ENCODE measurements around the gene CHCT1. TPM values are rescaled to one million over a fixed set of nuclear protein-coding genes. Genes with fewer than 3 reads are reported as not detected.

The CHCT1 gene
- total RNA-seq, 1 experiment from 2014 or later = not detected

DNA sequence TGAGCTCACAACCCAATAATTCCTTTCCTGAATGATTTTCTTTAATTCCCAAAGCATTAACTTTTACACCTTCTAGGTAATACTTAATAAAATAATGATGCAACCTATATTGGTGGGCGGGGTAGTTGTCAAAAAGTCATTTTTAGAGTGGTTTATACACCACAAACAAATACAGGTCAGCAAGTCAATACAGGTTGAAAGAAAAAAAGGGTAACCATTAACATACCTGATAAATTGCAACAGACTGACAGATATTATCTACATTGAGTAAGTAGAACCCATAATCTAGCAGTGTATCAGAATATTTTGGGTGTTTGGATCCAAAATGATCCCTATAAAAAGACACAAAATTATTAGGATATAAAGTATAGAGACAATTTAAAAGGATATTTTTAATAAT, 39.3 kb downstream of the CHCT1 start:
- H3K9me3 ChIP-seq (ENCODE audit: low read length) = no peaks in the 10 kb centered on the region
- H3K79me2 ChIP-seq (ENCODE audit: low read length) = peaks cover 3% of the 10 kb centered on the region; the same call in 1 of the 2 replicates
- no peak overlapping the region for H3K27ac ChIP-seq (ENCODE audit: low read length)
- no peaks in the 10 kb centered on the region for H3K27me3 ChIP-seq (ENCODE audit: low read length)
- no peak overlapping the region for H3K4me3 ChIP-seq (ENCODE audit: low read length)
- H3K4me2 ChIP-seq (ENCODE audit: low read depth, low read length, poor library complexity, severe bottlenecking) = no peak overlapping the region
- no peak overlapping the region for H2AFZ ChIP-seq (ENCODE audit: low read length)
- no peak for DNase-seq
- H3K9me2 ChIP-seq (replicated peaks; ENCODE audit: insufficient read depth, low read length) = no peaks in the 10 kb centered on the region
- H4K20me1 ChIP-seq (ENCODE audit: insufficient read depth, low read depth, low read length) = no peaks in the 10 kb centered on the region
- no peak overlapping the region for H3K9ac ChIP-seq (ENCODE audit: low read length)
- H3K4me1 ChIP-seq (ENCODE audit: low read length) = no peaks in the 10 kb centered on the region
- peaks cover 38% of the 10 kb centered on the region; the same call in 1 of the 2 replicates for H3K36me3 ChIP-seq (ENCODE audit: insufficient read depth, low read length)

- DNase-seq = no peak
Measured at GRCh38 chr17:60463157-60463835, 41.0 kb downstream of the CHCT1 start.

GRCh38 chr17:60464343-60464742, 42.1 kb downstream of the CHCT1 start:
- Histone ChIP-seq H3K27ac (ENCODE audit: low read length) (no peak overlapping the region), H3K79me2 (ENCODE audit: low read length) (peaks cover 7% of the 10 kb centered on the region; the same call in 1 of the 2 replicates), H3K4me2 (ENCODE audit: low read depth, low read length, poor library complexity, severe bottlenecking) (no peak overlapping the region), H3K4me1 (ENCODE audit: low read length) (peaks cover 2% of the 10 kb centered on the region; the same call in 1 of the 2 replicates), H3K9me3 (ENCODE audit: low read length) (no peaks in the 10 kb centered on the region), H3K36me3 (ENCODE audit: insufficient read depth, low read length) (peaks cover 32% of the 10 kb centered on the region; the same call in 1 of the 2 replicates), H4K20me1 (ENCODE audit: insufficient read depth, low read depth, low read length) (no peaks in the 10 kb centered on the region), H3K9ac (ENCODE audit: low read length) (no peak overlapping the region), H3K27me3 (ENCODE audit: low read length) (no peaks in the 10 kb centered on the region), H3K9me2 (replicated peaks; ENCODE audit: insufficient read depth, low read length) (no peaks in the 10 kb centered on the region), H3K4me3 (ENCODE audit: low read length) (no peak overlapping the region), H2AFZ (ENCODE audit: low read length) (no peak overlapping the region)
- DNase-seq = no peak

More at GRCh38 chr17:60463157-60463835, 41.0 kb downstream of the CHCT1 start:
- Histone ChIP-seq H2AFZ (ENCODE audit: low read length) (no peak overlapping the region), H3K36me3 (ENCODE audit: insufficient read depth, low read length) (peaks cover 38% of the 10 kb centered on the region; the same call in 1 of the 2 replicates), H3K9me2 (replicated peaks; ENCODE audit: insufficient read depth, low read length) (no peaks in the 10 kb centered on the region), H3K79me2 (ENCODE audit: low read length) (peaks cover 3% of the 10 kb centered on the region; the same call in 1 of the 2 replicates), H3K4me3 (ENCODE audit: low read length) (no peak overlapping the region), H3K9ac (ENCODE audit: low read length) (no peak overlapping the region), H3K27me3 (ENCODE audit: low read length) (no peaks in the 10 kb centered on the region), H3K9me3 (ENCODE audit: low read length) (no peaks in the 10 kb centered on the region), H3K27ac (ENCODE audit: low read length) (no peak overlapping the region), H3K4me1 (ENCODE audit: low read length) (peaks cover 1% of the 10 kb centered on the region; the same call in 1 of the 2 replicates), H3K4me2 (ENCODE audit: low read depth, low read length, poor library complexity, severe bottlenecking) (no peak overlapping the region), H4K20me1 (ENCODE audit: insufficient read depth, low read depth, low read length) (no peaks in the 10 kb centered on the region)

DNA sequence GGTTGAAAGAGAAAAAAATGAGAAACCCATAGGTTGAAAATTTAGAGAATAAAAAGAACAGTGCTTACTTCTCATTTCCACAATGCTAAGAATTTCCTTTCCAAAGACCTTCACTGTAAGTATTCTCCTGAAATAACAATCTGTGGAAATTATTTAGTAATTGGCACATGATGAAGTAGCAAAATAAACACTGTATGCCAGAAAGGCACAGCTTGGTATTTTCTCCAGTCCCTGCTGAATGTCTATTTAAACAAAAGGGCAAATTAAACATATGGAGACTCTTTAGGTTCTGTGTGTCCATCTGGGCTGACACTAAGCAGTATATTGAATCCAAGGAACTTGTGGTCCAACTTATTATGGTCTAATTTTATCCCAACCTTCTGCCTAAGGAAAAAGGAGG, 46.1 kb downstream of the CHCT1 start:
- no peaks in the 10 kb centered on the region for H3K9me2 ChIP-seq (replicated peaks; ENCODE audit: insufficient read depth, low read length)
- H3K27ac ChIP-seq (ENCODE audit: low read length) = 0 out of 2 replicates have a peak overlapping the region, but pooled peaks have one; percentile 8
- H3K36me3 ChIP-seq (ENCODE audit: insufficient read depth, low read length) = peaks cover 22% of the 10 kb centered on the region
- H3K4me3 ChIP-seq (ENCODE audit: low read length) = no peak overlapping the region
- no peak overlapping the region for H3K9ac ChIP-seq (ENCODE audit: low read length)
- H2AFZ ChIP-seq (ENCODE audit: low read length) = no peak overlapping the region
- H3K4me2 ChIP-seq (ENCODE audit: low read depth, low read length, poor library complexity, severe bottlenecking) = no peak overlapping the region
- H3K79me2 ChIP-seq (ENCODE audit: low read length) = peaks cover 6% of the 10 kb centered on the region; the same call in 1 of the 2 replicates
- H4K20me1 ChIP-seq (ENCODE audit: insufficient read depth, low read depth, low read length) = no peaks in the 10 kb centered on the region
- DNase-seq = no peak
- H3K9me3 ChIP-seq (ENCODE audit: low read length) = peaks cover 2% of the 10 kb centered on the region; the same call in 1 of the 2 replicates
- peaks cover 12% of the 10 kb centered on the region for H3K4me1 ChIP-seq (ENCODE audit: low read length)
- no peaks in the 10 kb centered on the region for H3K27me3 ChIP-seq (ENCODE audit: low read length)

DNA sequence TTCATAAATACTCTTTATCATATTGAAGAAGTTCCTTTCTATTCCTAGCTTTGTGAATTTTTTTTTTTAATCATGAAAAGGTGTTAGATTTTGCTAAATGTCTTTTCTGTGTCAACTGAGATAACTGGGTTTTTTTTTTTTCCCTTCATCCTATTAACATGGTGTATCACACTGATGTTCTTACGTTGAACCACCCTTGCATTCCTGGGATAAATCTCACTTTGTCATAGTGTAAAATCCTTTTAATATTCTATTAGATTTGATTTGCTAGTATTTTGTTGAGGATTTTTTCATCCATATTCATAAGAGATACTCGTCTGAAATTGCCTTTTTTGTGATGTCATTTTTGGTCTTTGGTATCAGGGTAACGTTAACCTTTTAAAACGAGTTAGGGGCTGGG, 49.2 kb downstream of the CHCT1 start:
- Histone ChIP-seq H3K27ac (ENCODE audit: low read length) (no peak overlapping the region), H3K36me3 (ENCODE audit: insufficient read depth, low read length) (peaks cover 18% of the 10 kb centered on the region), H4K20me1 (ENCODE audit: insufficient read depth, low read depth, low read length) (no peaks in the 10 kb centered on the region), H3K79me2 (ENCODE audit: low read length) (peaks cover 10% of the 10 kb centered on the region; the same call in 1 of the 2 replicates), H3K9me2 (replicated peaks; ENCODE audit: insufficient read depth, low read length) (no peaks in the 10 kb centered on the region), H3K27me3 (ENCODE audit: low read length) (no peaks in the 10 kb centered on the region), H3K4me3 (ENCODE audit: low read length) (no peak overlapping the region), H3K9ac (ENCODE audit: low read length) (no peak overlapping the region), H3K4me2 (ENCODE audit: low read depth, low read length, poor library complexity, severe bottlenecking) (no peak overlapping the region), H3K9me3 (ENCODE audit: low read length) (peaks cover 2% of the 10 kb centered on the region; the same call in 1 of the 2 replicates), H3K4me1 (ENCODE audit: low read length) (peaks cover 12% of the 10 kb centered on the region), H2AFZ (ENCODE audit: low read length) (no peak overlapping the region)
- DNase-seq = no peak

DNA sequence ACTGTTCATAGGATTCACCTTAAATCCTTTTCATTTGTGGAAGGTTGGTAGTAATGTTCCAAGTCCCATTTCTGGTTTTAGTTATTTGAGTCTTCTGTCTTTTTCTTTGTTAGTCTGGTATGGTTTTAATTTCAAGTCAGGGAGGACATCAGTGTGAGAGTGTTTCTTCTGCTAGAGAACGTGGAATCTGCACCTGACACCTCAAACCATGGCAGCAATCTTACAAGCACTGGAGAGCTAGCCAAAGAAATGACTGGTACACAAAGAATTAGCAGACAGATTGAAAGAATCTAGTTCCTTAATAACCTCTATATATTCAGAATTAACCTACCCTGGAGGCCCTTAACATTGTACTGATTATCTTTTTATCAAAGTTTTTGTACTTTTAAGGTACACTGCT, 50.2 kb downstream of the CHCT1 start:
- Histone ChIP-seq H3K9me3 (ENCODE audit: low read length) (peaks cover 2% of the 10 kb centered on the region; the same call in 1 of the 2 replicates), H3K4me1 (ENCODE audit: low read length) (peaks cover 12% of the 10 kb centered on the region), H3K27ac (ENCODE audit: low read length) (no peak overlapping the region), H2AFZ (ENCODE audit: low read length) (no peak overlapping the region), H3K27me3 (ENCODE audit: low read length) (no peaks in the 10 kb centered on the region), H3K9ac (ENCODE audit: low read length) (no peak overlapping the region), H4K20me1 (ENCODE audit: insufficient read depth, low read depth, low read length) (no peaks in the 10 kb centered on the region), H3K9me2 (replicated peaks; ENCODE audit: insufficient read depth, low read length) (no peaks in the 10 kb centered on the region), H3K79me2 (ENCODE audit: low read length) (peaks cover 17% of the 10 kb centered on the region), H3K4me2 (ENCODE audit: low read depth, low read length, poor library complexity, severe bottlenecking) (no peak overlapping the region), H3K36me3 (ENCODE audit: insufficient read depth, low read length) (peaks cover 26% of the 10 kb centered on the region), H3K4me3 (ENCODE audit: low read length) (no peak overlapping the region)
- no peak for DNase-seq

DNA sequence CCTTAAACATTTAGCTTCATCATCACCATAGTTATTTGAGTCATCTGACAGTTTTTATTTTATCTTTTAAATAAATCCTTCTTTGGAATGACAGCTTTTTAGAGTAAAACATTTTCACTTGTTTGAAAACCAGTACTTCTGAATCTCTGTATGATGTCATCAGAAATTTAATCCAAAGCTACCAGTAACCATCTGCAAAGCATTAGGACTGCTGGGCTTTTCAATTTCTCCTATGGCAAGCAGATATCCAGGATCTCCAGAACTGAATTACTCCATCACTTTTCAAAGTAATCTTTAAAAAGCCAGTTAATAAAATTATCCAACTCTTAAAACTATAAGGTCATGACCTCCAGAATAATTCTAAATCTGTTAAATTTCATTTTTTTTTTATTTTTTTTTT, 51.5 kb downstream of the CHCT1 start:
- H3K4me3 ChIP-seq (ENCODE audit: low read length) = no peak overlapping the region
- peaks cover 14% of the 10 kb centered on the region for H3K79me2 ChIP-seq (ENCODE audit: low read length)
- peaks cover 9% of the 10 kb centered on the region for H3K4me1 ChIP-seq (ENCODE audit: low read length)
- peaks cover 27% of the 10 kb centered on the region for H3K36me3 ChIP-seq (ENCODE audit: insufficient read depth, low read length)
- no peak overlapping the region for H3K9ac ChIP-seq (ENCODE audit: low read length)
- no peaks in the 10 kb centered on the region for H3K27me3 ChIP-seq (ENCODE audit: low read length)
- DNase-seq = no peak
- H3K9me3 ChIP-seq (ENCODE audit: low read length) = peaks cover 2% of the 10 kb centered on the region; the same call in 1 of the 2 replicates
- no peak overlapping the region for H3K27ac ChIP-seq (ENCODE audit: low read length)
- H2AFZ ChIP-seq (ENCODE audit: low read length) = no peak overlapping the region
- no peak overlapping the region for H3K4me2 ChIP-seq (ENCODE audit: low read depth, low read length, poor library complexity, severe bottlenecking)
- no peaks in the 10 kb centered on the region for H3K9me2 ChIP-seq (replicated peaks; ENCODE audit: insufficient read depth, low read length)
- H4K20me1 ChIP-seq (ENCODE audit: insufficient read depth, low read depth, low read length) = no peaks in the 10 kb centered on the region

Data from Karpas-422 (cell line).